Glutamatergic neuron (in vitro differentiated cells): ENCODE data around the gene ICAM5. TPM values are rescaled to one million over a fixed set of nuclear protein-coding genes. Genes with fewer than 3 reads are reported as not detected.
A peak's percentile ranks its signal among the peaks of the same experiment; 100 is the strongest.

ENCODE experiments used
- DNase-seq: peaks from one replicate; pipeline ENCODE4 v3.0.0; 2022
- H3K27ac Mint-ChIP-seq: one replicate; pipeline ENCODE4 v1.8.0; 2020; ENCODE audit warnings: mild to moderate bottlenecking, mixed read lengths, inconsistent platforms; ENCODE audit not compliant: unreplicated experiment
- H3K27me3 Mint-ChIP-seq: one replicate; pipeline ENCODE4 v1.8.0; 2020; ENCODE audit warnings: mild to moderate bottlenecking, moderate library complexity, mixed read lengths, inconsistent platforms; ENCODE audit not compliant: unreplicated experiment
- H3K36me3 Mint-ChIP-seq: one replicate; pipeline ENCODE4 v1.8.0; 2020; ENCODE audit warnings: mild to moderate bottlenecking, mixed read lengths, inconsistent platforms; ENCODE audit not compliant: unreplicated experiment
- H3K4me1 Mint-ChIP-seq: one replicate; pipeline ENCODE4 v1.8.0; 2020; ENCODE audit warnings: mild to moderate bottlenecking, low read depth, mixed read lengths, inconsistent platforms; ENCODE audit not compliant: unreplicated experiment
- H3K4me3 Mint-ChIP-seq: one replicate; pipeline ENCODE4 v1.8.0; 2020; ENCODE audit warnings: mild to moderate bottlenecking, mixed read lengths, inconsistent platforms; ENCODE audit not compliant: unreplicated experiment
- H3K9me3 Mint-ChIP-seq: one replicate; pipeline ENCODE4 v1.8.0; 2020; ENCODE audit warnings: mild to moderate bottlenecking, moderate library complexity, mixed read lengths, inconsistent platforms; ENCODE audit not compliant: unreplicated experiment
- CTCF ChIP-seq: fragments of 200-600 bp; sonication (generic); IDR thresholded peaks from one replicate; pipeline ENCODE4 v1.5.0; 2021; ENCODE audit not compliant: partially characterized antibody, unreplicated experiment
- total RNA-seq: library from RNA; stranded (reverse); fragmentation: NEBNext Ultra II Directional; extraction: Animal tissue kit (Norgen Biotek cat#: 25700); gene quantifications from one replicate; pipeline ENCODE4 v1.2.1, GENCODE V29; 2021; ENCODE audit not compliant: unreplicated experiment

Gene ICAM5
- total RNA-seq, 1 donor from 2014 or later = 3.6 TPM

GRCh38 chr19:10295305-10295846 lies 5.6 kb downstream of the ICAM5 start:
- Mint-ChIP-seq H3K4me3 (peak overlapping the region; percentile 72), H3K27me3 (peaks cover 26% of the 10 kb centered on the region)
- peak; percentile 39 for DNase-seq

GRCh38 chr19:10295847-10296591 lies 6.3 kb downstream of the ICAM5 start:
- TF ChIP-seq CTCF = no peak
- DNase-seq = peak; percentile 75
- Mint-ChIP-seq H3K27ac (peak overlapping the region; percentile 5), H3K36me3 (no peaks in the 10 kb centered on the region), H3K4me3 (peak overlapping the region; percentile 72), H3K4me1 (peaks cover 5% of the 10 kb centered on the region), H3K27me3 (peaks cover 24% of the 10 kb centered on the region), H3K9me3 (peaks cover 9% of the 10 kb centered on the region)

More at GRCh38 chr19:10295305-10295846, 5.6 kb downstream of the ICAM5 start:
- TF ChIP-seq CTCF = no peak
- H3K36me3 Mint-ChIP-seq = no peaks in the 10 kb centered on the region
- H3K4me1 Mint-ChIP-seq = peaks cover 6% of the 10 kb centered on the region
- peaks cover 9% of the 10 kb centered on the region for H3K9me3 Mint-ChIP-seq
- peak overlapping the region; percentile 5 for H3K27ac Mint-ChIP-seq

GRCh38 chr19:10299545-10300458 lies 10.1 kb downstream of the ICAM5 start:
- Mint-ChIP-seq H3K36me3 (no peaks in the 10 kb centered on the region), H3K4me1 (peaks cover 2% of the 10 kb centered on the region), H3K27ac (peak overlapping the region; percentile 17), H3K9me3 (no peaks in the 10 kb centered on the region), H3K27me3 (peaks cover 8% of the 10 kb centered on the region), H3K4me3 (no peak overlapping the region)
- DNase-seq = no peak
- TF ChIP-seq CTCF = no peak

GRCh38 chr19:10305139-10305806 lies 15.5 kb downstream of the ICAM5 start:
- H3K27ac Mint-ChIP-seq = no peak overlapping the region
- H3K27me3 Mint-ChIP-seq = peaks cover 7% of the 10 kb centered on the region
- no peak overlapping the region for H3K4me3 Mint-ChIP-seq

More at GRCh38 chr19:10305139-10305806, 15.5 kb downstream of the ICAM5 start:
- Mint-ChIP-seq H3K36me3 (no peaks in the 10 kb centered on the region), H3K4me1 (peaks cover 4% of the 10 kb centered on the region), H3K9me3 (peaks cover 2% of the 10 kb centered on the region)
- no peak for DNase-seq
- TF ChIP-seq CTCF = no peak
